ENCODE data around the gene EIF1AD.

EIF1AD gene

GRCh38 chr11:65997286-65997685 lies 4.7 kb downstream of the EIF1AD start:
- no peak for DNase-seq

DNA sequence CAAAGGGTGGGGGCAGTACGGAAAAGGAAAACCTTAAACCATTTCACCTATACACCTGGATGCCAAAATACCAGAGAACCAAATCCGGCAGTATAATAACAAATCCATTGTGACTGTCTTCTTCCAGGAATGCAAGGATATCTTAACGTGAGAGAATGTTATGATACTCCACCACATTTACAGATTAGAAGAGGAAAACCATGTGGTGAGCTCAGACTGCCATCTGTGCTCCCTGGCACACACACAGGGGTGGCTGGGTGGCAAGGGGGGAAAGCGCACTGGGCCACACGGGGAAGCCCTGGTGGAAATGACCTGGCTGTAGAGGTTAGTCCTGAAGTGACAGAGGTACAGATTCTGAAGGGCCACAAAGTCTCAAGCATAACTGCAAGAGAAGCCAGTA lies 9.9 kb downstream of the EIF1AD start:
- DNase-seq = no peak

- DNase-seq = peak; percentile 94
These were observed 13.0 kb downstream of the EIF1AD start for GRCh38 chr11:65988791-65989592.

GRCh38 chr11:65987336-65987735 lies 14.6 kb downstream of the EIF1AD start:
- no peak for DNase-seq

GRCh38 chr11:65983589-65983987 lies 18.4 kb downstream of the EIF1AD start:
- no peak for DNase-seq

- DNase-seq = no peak
These were observed 19.0 kb downstream of the EIF1AD start for GRCh38 chr11:65982824-65983588.

DNA sequence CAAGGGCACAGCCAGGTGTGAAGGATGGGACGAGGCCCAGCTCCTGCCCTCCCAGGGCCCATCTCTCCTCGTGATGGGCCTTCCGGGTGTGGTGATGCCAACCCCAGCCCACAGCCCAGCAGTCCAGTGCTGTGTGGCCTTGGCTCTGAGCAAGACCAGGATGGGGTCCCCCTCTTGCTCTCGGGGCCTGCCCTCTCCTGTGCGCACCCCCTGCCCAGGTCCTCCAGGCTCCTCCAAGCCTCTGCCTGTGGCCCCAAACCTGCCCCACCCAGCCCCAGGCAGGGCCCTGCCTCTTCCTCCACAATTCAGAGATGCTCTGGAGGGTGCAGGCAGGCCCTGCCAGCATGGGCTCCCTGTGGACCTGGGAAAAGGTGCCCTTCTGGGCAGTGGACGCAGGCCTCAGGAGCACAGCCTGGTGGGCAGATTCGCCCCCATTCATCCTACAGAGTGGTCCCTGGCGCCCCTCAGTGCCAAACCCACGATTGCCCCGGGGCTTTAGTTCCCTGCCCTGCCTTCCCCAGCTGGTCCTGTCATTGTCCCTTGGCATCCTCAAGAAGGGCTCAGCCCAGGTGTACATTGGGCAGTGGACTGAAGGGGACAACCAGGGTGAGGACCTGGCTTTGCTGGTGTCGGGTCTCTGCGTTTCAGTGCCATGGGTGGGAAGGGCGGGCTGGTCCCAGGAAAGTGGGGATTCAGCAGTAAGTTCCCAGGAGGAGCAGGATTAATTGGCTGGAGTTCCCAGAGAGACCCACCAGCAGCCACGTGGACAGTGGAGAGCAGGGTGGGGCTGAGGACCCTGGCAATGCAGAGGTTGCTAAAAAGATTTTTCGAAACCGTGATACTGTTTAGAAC lies 19.8 kb downstream of the EIF1AD start:
- DNase-seq = no peak

DNA sequence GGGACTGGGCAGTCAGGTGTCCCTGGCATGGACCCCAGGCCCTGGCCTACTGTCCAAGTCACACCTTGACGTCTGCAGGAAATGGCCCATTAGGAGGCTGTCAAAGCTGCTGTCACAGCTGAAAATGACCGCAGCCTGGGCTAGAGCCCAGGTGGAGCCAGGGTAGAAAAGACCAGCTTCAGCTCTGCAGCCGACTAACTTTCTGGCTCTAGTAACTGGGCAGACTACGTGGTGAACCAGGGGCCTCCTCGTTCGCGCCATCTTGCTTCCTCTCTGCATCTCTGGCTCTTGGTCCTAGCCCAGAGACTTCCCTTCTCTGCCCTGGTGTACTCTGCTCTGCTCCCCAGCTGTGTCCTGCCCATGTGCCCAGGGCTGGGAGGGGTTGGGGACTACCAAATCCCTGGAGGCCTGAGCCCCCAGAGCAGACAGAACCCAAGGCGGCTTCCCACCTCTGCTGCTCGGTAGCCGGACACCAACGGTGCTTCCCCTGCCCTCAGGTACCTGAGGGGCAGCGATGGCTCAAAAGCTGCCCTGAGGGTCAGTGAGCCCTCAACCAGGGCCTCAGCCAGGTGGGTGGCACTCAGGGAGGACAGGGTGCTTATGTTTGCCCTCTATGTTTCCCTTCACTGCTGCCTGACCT lies 20.7 kb downstream of the EIF1AD start:
- DNase-seq = no peak

DNA sequence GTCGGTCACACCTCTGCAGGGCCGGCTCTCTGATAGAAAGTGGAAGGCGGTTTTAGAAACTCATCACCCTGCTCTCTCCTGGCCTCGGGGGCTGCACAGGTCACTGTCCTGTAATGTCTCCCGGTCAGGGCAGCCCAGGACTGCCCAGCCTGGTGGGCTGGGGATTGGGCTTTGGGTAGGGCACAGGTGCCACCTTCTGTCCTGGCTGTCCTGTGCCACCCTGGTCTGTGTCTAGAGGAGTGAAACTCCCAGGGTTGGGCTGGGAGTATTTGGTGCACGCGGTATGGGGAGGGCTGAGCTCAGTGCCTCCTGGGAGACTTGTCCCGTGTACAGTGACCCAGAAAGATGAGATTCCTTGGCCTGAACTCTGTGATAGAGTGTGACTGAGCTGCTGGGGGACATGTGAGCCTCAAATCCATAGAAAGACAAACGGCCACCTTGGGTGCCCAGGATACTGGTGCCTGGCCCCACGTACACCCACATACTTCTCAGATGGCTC lies 22.6 kb downstream of the EIF1AD start:
- no peak for DNase-seq

GRCh38 chr11:65978391-65979238 lies 23.3 kb downstream of the EIF1AD start:
- no peak for DNase-seq

- no peak for DNase-seq
These were observed 24.2 kb downstream of the EIF1AD start for GRCh38 chr11:65977621-65978390.

DNA sequence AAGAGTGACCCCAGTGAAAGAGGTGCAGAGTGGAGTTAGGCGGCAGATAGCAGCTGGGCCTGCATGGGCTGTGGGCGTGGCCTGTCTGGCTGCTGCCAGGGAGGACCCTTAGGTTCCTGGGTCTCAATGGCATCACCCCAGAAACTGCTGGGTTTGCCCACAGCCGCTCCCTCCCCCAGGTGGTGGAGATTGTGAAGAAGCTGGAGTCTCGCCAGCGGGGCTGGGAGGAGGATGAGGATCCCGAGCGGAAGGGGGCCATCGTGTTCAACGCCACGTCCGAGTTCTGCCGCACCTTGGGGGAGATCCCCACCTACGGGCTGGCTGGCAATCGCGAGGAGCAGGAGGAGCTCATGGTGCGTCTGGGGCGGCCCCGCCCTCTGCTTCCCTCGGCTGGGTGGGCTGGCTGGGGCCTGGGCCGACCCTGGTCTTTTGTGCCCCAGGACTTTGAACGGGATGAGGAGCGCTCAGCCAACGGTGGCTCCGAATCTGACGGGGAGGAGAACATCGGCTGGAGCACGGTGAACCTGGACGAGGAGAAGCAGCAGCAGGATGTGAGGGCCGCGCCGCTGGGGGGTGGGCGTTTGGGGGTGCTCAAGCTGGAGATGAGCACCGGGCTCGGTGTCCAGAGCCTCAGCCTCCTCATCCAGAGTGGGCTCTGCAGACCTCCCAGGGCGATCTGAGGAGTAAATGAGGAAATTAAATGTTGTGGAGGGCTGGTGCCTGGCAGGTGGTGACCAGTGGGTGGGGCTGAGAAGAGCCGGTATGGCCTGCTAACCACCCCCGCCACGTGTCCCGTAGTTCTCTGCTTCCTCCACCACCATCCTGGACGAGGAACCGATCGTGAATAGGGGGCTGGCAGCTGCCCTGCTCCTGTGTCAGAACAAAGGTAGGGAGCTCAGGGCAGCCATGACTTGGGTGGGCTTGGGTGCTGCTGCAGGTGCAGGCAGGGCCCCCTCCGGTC lies 25.5 kb downstream of the EIF1AD start:
- DNase-seq = no peak

- DNase-seq = no peak
These were observed 26.2 kb downstream of the EIF1AD start for GRCh38 chr11:65975771-65976170.

- no peak for DNase-seq
These were observed 28.4 kb downstream of the EIF1AD start for GRCh38 chr11:65973439-65974110.

GRCh38 chr11:65972116-65972515 lies 29.8 kb downstream of the EIF1AD start:
- no peak for DNase-seq

GRCh38 chr11:65968600-65969482 lies 33.1 kb downstream of the EIF1AD start:
- no peak for DNase-seq

DNA sequence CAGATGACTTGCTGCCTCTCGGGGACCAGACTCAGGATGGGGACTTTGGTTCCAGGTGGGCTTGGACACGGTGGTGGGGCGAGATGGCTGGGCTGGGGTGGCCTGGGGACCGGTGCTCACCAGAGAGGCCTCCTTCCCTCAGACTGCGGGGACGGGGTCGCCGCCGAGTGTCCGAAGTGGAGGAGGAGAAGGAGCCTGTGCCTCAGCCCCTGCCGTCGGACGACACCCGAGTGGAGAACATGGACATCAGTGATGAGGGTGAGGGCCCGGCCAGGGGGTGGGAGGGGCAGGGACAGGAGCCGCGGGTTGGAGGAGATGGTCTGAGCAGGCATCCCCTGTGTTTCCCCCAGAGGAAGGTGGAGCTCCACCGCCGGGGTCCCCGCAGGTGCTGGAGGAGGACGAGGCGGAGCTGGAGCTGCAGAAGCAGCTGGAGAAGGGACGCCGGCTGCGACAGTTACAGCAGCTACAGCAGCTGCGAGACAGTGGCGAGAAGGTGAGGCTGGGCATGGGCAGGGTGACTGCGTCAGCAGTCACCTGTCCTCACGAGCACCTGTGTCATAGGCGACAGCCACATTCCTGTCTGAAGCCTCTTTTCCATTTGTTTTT lies 34.5 kb downstream of the EIF1AD start:
- DNase-seq = no peak

Data from activated effector memory CD4-positive, alpha-beta T cell treated with anti-CD3 and anti-CD28 coated beads, Interleukin-2, amount 50 U/mL, for 16 hours (primary cell).